Endodermal cell (in vitro differentiated cells): ENCODE data around the gene KAZN. TPM values are rescaled to one million over a fixed set of nuclear protein-coding genes. Genes with fewer than 3 reads are reported as not detected.

Source experiments
- DNase-seq: peaks from one replicate; pipeline ENCODE4 v3.0.0-alpha.2; 2017
- H3K27ac ChIP-seq: 2 replicates; pipeline ENCODE4 v1.5.1; 2013; ENCODE audit warnings: mild to moderate bottlenecking, low read depth, low read length, moderate library complexity
- H3K27me3 ChIP-seq: 2 replicates; pipeline ENCODE4 v1.6.1; 2013; ENCODE audit warnings: mild to moderate bottlenecking, low read length, moderate library complexity; ENCODE audit not compliant: insufficient read depth, control insufficient read depth, poor library complexity, severe bottlenecking
- H3K36me3 ChIP-seq: 2 replicates; pipeline ENCODE4 v1.7.0; 2013; ENCODE audit warnings: mild to moderate bottlenecking, low read length, moderate library complexity; ENCODE audit not compliant: control insufficient read depth, insufficient read depth
- H3K4me1 ChIP-seq: one replicate; pipeline ENCODE4 v1.7.0; 2013; ENCODE audit warnings: low read length; ENCODE audit not compliant: control insufficient read depth, insufficient read depth
- H3K4me3 ChIP-seq: 2 replicates; pipeline ENCODE4 v1.5.1; 2013; ENCODE audit warnings: mild to moderate bottlenecking, low read length, moderate library complexity
- H3K9ac ChIP-seq: 2 replicates; pipeline ENCODE4 v1.6.1; 2013; ENCODE audit warnings: mild to moderate bottlenecking, low read length, moderate library complexity; ENCODE audit not compliant: poor library complexity, severe bottlenecking; ENCODE audit errors: extremely low read depth
- H3K9me3 ChIP-seq: 2 replicates; pipeline ENCODE4 v1.6.1; 2013; ENCODE audit warnings: mild to moderate bottlenecking, low read length, moderate library complexity; ENCODE audit not compliant: control insufficient read depth
- H3K27ac Mint-ChIP-seq: 2 replicates; pipeline ENCODE4 v1.8.0; 2020; ENCODE audit warnings: mixed read lengths
- H3K27me3 Mint-ChIP-seq: 2 replicates; pipeline ENCODE4 v1.8.0; 2021; ENCODE audit warnings: mild to moderate bottlenecking, mixed read lengths; ENCODE audit not compliant: insufficient read depth
- H3K36me3 Mint-ChIP-seq: 2 replicates; pipeline ENCODE4 v1.8.0; 2020; ENCODE audit warnings: low read depth, mixed read lengths
- H3K4me1 Mint-ChIP-seq: 2 replicates; pipeline ENCODE4 v1.8.0; 2020; ENCODE audit warnings: mixed read lengths
- H3K4me3 Mint-ChIP-seq: 2 replicates; pipeline ENCODE4 v1.8.0; 2020; ENCODE audit warnings: mild to moderate bottlenecking, moderate library complexity, mixed read lengths
- H3K9me3 Mint-ChIP-seq: 2 replicates; pipeline ENCODE4 v1.8.0; 2020; ENCODE audit warnings: mild to moderate bottlenecking, mixed read lengths
- whole genome bisulfite sequencing, 2 experiments: methylation state at CpG; one replicate each; pipeline versions ENCODE4 v1.1.5 to v1.1.7; 2013; ENCODE audit warnings: missing lambda C conversion rate in 2 of 2, mixed read lengths in 1 of 2; ENCODE audit not compliant: insufficient coverage in 1 of 2, insufficient read length in 1 of 2; 5-methylcytosine and 5-hydroxymethylcytosine counted together
- total RNA-seq, 2 donors: library from RNA; stranded (reverse); fragmentation: NEBNext Ultra II Directional in 1 of 2; extraction: Animal tissue kit (Norgen Biotek cat#: 25700) in 1 of 2; gene quantifications; 2 replicates in 1 of 2; 3 replicates in 1 of 2; pipeline ENCODE4 v1.2.1, GENCODE V29; 2021
- TF ChIP-seq, protein P1 (sequence below): fragments of 200-600 bp; sonication (generic); conservative IDR thresholded peaks from 2 replicates; pipeline ENCODE4 v1.5.0; 2021; ENCODE audit warnings: antibody characterized with exemption, mild to moderate bottlenecking

Gene KAZN
- total RNA-seq, 2 donors from 2014 or later = 12.4 to 13.9 TPM

DNA sequence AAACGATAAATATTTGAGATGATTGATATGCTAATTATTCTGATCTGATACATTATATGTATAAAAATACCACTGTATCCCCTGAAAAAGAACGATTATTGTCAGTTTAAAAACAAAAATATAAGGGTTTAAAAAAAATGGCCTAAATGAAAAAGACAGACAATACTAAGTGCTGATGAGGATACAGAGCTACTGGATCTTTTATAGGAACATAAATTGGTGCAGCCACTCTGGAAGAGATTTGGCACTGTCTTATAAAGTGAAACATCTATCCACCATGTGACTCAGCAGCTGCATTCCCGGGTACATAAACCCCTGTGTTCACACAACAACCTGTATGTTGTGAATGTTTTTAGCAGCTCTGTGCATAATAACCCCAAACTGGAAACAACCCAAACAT is 44.2 kb downstream of the KAZN start:
- no peaks in the 10 kb centered on the region for H3K36me3 ChIP-seq
- Mint-ChIP-seq H3K4me1 (peaks cover 16% of the 10 kb centered on the region), H3K27ac (no peak overlapping the region), H3K27me3 (no peaks in the 10 kb centered on the region), H3K36me3 (peaks cover 13% of the 10 kb centered on the region), H3K9me3 (peaks cover 26% of the 10 kb centered on the region), H3K4me3 (no peak overlapping the region)
- no peaks in the 10 kb centered on the region for H3K27me3 ChIP-seq
- no peak overlapping the region for H3K9ac ChIP-seq
- DNase-seq = no peak
- H3K9me3 ChIP-seq = peaks cover 22% of the 10 kb centered on the region
- no peak overlapping the region for H3K27ac ChIP-seq
- H3K4me3 ChIP-seq = no peak overlapping the region
- 86% methylated on average over 2 of the region's 3 CpGs; no CpG with 5 or more reads in 1 of the 2 experiments for WGBS, 2 experiments
- TF ChIP-seq, protein P1, sequence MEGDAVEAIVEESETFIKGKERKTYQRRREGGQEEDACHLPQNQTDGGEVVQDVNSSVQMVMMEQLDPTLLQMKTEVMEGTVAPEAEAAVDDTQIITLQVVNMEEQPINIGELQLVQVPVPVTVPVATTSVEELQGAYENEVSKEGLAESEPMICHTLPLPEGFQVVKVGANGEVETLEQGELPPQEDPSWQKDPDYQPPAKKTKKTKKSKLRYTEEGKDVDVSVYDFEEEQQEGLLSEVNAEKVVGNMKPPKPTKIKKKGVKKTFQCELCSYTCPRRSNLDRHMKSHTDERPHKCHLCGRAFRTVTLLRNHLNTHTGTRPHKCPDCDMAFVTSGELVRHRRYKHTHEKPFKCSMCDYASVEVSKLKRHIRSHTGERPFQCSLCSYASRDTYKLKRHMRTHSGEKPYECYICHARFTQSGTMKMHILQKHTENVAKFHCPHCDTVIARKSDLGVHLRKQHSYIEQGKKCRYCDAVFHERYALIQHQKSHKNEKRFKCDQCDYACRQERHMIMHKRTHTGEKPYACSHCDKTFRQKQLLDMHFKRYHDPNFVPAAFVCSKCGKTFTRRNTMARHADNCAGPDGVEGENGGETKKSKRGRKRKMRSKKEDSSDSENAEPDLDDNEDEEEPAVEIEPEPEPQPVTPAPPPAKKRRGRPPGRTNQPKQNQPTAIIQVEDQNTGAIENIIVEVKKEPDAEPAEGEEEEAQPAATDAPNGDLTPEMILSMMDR = no peak
- no peaks in the 10 kb centered on the region for H3K4me1 ChIP-seq

DNA sequence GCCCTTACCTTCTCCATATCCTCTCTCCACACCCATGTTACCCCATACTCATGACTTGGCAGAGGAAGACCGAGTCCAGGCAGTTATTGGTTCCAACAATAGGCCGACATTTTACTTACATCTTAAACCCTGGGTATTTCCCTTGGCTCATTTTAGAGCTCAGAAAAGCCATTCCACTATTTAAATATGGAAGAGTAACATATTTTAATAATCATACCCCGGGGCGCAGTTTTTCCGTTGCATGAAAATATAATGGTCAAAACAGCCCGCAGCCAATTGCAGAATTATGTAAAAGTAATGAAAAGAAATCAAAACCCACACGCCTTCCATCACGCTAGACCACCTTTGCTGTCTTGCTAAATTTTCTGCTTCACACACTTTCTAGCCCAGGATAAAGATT is 48.5 kb downstream of the KAZN start:
- Mint-ChIP-seq H3K27me3 (no peaks in the 10 kb centered on the region), H3K4me1 (peaks cover 40% of the 10 kb centered on the region), H3K36me3 (peaks cover 11% of the 10 kb centered on the region), H3K4me3 (no peak overlapping the region), H3K27ac (no peak overlapping the region), H3K9me3 (peaks cover 26% of the 10 kb centered on the region)
- H3K27ac ChIP-seq = no peak overlapping the region
- H3K9me3 ChIP-seq = peaks cover 22% of the 10 kb centered on the region
- DNase-seq = no peak
- H3K9ac ChIP-seq = no peak overlapping the region
- peaks cover 12% of the 10 kb centered on the region for H3K4me1 ChIP-seq
- H3K4me3 ChIP-seq = no peak overlapping the region
- no peaks in the 10 kb centered on the region for H3K27me3 ChIP-seq
- H3K36me3 ChIP-seq = no peaks in the 10 kb centered on the region
- WGBS, 2 experiments = 91 to 100% methylated on average over 2 to 8 of the region's 8 CpGs
- TF ChIP-seq, protein P1 = no peak

DNA sequence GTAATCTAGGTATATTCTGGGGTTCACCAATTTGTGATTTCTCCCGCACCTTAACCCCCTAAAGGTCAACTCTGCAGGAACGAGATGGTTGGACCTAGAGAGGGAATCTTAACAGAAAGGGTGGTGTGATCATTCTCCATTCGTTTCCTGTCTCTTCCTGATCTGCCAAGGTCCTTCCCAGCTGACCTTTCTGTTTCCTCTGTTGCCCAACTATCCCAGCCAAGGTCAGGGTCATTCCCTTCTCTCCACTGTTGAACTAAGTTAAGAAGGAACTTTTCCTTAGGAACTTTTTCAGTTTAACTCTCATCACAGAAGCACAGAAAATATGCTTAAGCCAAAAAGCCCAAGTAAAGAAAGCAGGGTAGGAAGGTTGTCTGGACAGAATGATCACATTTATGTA is 49.3 kb downstream of the KAZN start:
- Mint-ChIP-seq H3K4me1 (peaks cover 40% of the 10 kb centered on the region), H3K27ac (no peak overlapping the region)

More for the DNA sequence above, 49.3 kb downstream of the KAZN start:
- Mint-ChIP-seq H3K27me3 (no peaks in the 10 kb centered on the region), H3K9me3 (peaks cover 26% of the 10 kb centered on the region), H3K36me3 (peaks cover 11% of the 10 kb centered on the region), H3K4me3 (no peak overlapping the region)
- peaks cover 12% of the 10 kb centered on the region for H3K4me1 ChIP-seq
- 85% methylated on average over 3 of the region's 3 CpGs; no CpG with 5 or more reads in 1 of the 2 experiments for WGBS, 2 experiments
- no peaks in the 10 kb centered on the region for H3K27me3 ChIP-seq
- H3K9me3 ChIP-seq = peaks cover 20% of the 10 kb centered on the region
- no peak overlapping the region for H3K27ac ChIP-seq
- TF ChIP-seq, protein P1 = no peak
- H3K4me3 ChIP-seq = no peak overlapping the region
- DNase-seq = no peak
- H3K9ac ChIP-seq = no peak overlapping the region
- H3K36me3 ChIP-seq = no peaks in the 10 kb centered on the region
